ENCODE results near the gene CDH22.
A peak's percentile ranks its signal among the peaks of the same experiment; 100 is the strongest.

The CDH22 gene

DNA sequence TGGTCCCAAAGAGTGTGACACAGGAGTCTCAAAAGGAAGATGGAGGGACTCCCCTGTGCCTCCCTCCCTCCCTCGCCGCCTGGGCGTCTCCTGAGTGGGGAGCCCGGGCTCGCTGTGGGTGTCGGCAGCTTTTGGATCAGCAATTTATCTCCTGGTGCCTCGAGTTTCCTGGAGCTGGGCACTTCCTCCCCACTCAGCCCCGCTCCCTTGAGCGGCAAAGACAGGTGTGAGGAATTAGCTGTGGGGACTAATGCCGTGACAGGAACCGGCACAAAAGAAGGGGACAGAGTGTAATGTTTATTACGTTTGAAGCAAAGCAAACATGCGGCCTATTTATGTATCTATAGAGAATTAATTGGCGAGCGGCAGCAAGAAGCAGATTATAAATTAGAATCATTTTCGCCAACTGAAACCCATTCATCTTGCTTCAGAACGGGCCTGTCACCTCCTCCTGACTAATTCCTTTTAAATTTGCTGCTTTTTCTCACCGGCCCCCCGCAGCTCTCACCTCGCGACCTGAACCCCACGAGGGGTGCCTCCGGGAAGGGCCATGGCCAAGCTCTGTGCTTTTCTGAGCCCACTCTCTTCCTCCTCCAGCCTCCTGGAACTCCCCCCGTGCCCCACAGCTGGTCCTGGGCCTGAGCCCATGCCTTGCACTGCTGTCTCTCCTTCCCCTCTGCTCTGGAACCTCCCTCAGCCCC is 8.8 kb upstream of the CDH22 start:
- Histone ChIP-seq H3K9ac (ENCODE audit: low read depth, low read length) (no peak overlapping the region), H3K27me3 (ENCODE audit: control insufficient read depth, insufficient read depth, low read length) (peaks cover 42% of the 10 kb centered on the region), H3K4me1 (ENCODE audit: control insufficient read depth, insufficient read depth, low read length) (no peaks in the 10 kb centered on the region), H3K27ac (ENCODE audit: low read depth, low read length) (no peak overlapping the region), H3K9me3 (ENCODE audit: control insufficient read depth, insufficient read depth, low read length) (no peaks in the 10 kb centered on the region), H3K4me3 (ENCODE audit: low read depth, low read length) (no peak overlapping the region), H3K36me3 (ENCODE audit: control insufficient read depth, insufficient read depth, low read length) (no peaks in the 10 kb centered on the region)

DNA sequence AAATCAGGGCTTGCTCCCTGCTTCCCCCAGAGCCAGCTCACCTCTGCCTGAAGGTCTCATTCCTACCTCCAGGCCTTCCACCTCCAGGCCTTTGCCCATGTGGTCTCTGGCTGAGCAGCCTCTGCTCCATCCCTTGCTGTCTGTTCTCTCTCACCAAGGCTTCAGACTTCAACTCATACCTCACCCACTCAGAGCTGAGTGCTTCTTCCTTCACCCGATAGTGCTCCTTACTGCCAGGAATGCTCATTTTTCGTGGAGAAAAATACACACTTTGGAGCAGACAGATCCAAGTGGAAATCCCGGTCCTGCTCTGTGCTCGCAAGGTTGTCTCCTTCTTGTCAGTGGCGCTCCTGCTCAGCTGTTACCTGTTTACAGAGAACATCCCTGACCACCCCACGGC is 7.0 kb upstream of the CDH22 start:
- Histone ChIP-seq H3K4me1 (ENCODE audit: control insufficient read depth, insufficient read depth, low read length) (no peaks in the 10 kb centered on the region), H3K36me3 (ENCODE audit: control insufficient read depth, insufficient read depth, low read length) (no peaks in the 10 kb centered on the region), H3K9me3 (ENCODE audit: control insufficient read depth, insufficient read depth, low read length) (no peaks in the 10 kb centered on the region), H3K27ac (ENCODE audit: low read depth, low read length) (no peak overlapping the region), H3K4me3 (ENCODE audit: low read depth, low read length) (no peak overlapping the region), H3K9ac (ENCODE audit: low read depth, low read length) (no peak overlapping the region), H3K27me3 (ENCODE audit: control insufficient read depth, insufficient read depth, low read length) (peaks cover 60% of the 10 kb centered on the region)

DNA sequence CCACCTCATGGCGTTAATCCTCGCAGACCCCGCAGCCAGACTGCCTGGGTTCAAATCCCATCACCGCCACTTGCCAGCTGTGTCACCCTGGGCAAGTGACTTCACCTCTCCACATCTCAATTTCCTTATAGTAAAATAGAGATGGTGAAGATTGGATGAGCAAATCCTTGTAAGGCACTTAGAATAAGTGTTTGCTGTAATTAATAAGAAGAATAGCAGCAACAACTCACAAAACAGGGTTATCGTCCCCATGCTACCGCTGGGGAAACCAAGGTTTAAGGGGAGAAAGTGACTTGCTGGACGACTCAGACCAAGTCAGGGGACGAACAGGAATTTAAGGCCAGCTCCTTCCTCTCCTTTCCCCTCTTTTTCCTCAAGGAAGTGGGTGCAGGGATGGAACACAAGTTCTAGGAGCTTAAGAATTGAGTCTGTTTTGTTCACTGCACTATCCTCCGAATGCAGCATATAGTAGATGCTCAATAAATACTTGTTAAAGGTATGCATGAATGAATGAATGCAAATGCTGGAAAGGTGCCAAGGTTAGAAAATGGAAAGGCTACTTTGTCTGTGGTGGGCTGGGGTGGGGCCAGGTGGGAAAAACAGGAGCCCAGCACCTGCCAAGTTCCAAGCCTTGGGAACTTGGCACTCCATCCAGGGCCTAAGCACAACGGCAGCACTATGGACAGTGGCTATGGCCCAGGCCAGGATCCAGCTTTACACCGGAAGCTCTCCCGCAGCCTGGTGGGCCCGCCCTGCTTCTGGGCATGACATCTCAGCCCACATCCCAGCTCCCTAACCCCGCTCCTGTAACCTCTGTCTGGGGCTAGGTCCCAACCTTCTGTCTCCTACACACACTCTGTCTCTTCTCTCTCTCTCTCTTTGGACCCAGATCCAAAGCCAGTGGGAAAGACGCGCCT is 4.9 kb upstream of the CDH22 start:
- Histone ChIP-seq H3K27ac (ENCODE audit: low read depth, low read length) (no peak overlapping the region), H3K36me3 (ENCODE audit: control insufficient read depth, insufficient read depth, low read length) (no peaks in the 10 kb centered on the region), H3K4me3 (ENCODE audit: low read depth, low read length) (peak overlapping the region; percentile 69), H3K4me1 (ENCODE audit: control insufficient read depth, insufficient read depth, low read length) (no peaks in the 10 kb centered on the region), H3K9me3 (ENCODE audit: control insufficient read depth, insufficient read depth, low read length) (no peaks in the 10 kb centered on the region), H3K27me3 (ENCODE audit: control insufficient read depth, insufficient read depth, low read length) (peaks cover 81% of the 10 kb centered on the region), H3K9ac (ENCODE audit: low read depth, low read length) (no peak overlapping the region)

GRCh38 chr20:46312075-46312944 is 4.0 kb upstream of the CDH22 start:
- H3K27me3 ChIP-seq (ENCODE audit: control insufficient read depth, insufficient read depth, low read length), result peaks cover 89% of the 10 kb centered on the region

DNA sequence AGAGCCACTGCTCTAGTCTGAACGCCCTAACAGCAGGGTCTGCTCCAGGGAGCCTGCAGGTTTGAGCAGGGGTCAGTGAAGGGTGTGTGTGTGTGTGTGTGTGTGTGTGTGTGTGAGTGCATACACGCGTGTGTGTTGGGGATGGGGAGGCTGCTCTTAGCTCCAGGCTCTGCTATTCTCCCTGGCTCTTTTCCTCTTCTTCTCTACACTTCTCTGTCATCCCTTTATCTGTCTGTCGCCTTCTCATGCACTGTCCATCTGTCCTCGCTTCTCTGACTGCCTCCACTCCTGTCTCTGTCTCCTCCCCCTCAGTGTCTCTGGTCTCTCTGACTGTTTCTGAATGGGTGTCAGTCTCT is 3.4 kb upstream of the CDH22 start:
- Histone ChIP-seq H3K9me3 (ENCODE audit: control insufficient read depth, insufficient read depth, low read length) (no peaks in the 10 kb centered on the region), H3K36me3 (ENCODE audit: control insufficient read depth, insufficient read depth, low read length) (no peaks in the 10 kb centered on the region), H3K4me1 (ENCODE audit: control insufficient read depth, insufficient read depth, low read length) (no peaks in the 10 kb centered on the region), H3K27ac (ENCODE audit: low read depth, low read length) (no peak overlapping the region), H3K27me3 (ENCODE audit: control insufficient read depth, insufficient read depth, low read length) (peaks cover 91% of the 10 kb centered on the region), H3K9ac (ENCODE audit: low read depth, low read length) (no peak overlapping the region), H3K4me3 (ENCODE audit: low read depth, low read length) (peak overlapping the region; percentile 69)

More at GRCh38 chr20:46312075-46312944, 4.0 kb upstream of the CDH22 start:
- H3K4me1 ChIP-seq (ENCODE audit: control insufficient read depth, insufficient read depth, low read length), result no peaks in the 10 kb centered on the region
- H3K4me3 ChIP-seq (ENCODE audit: low read depth, low read length), result peak overlapping the region; percentile 69
- H3K36me3 ChIP-seq (ENCODE audit: control insufficient read depth, insufficient read depth, low read length), result no peaks in the 10 kb centered on the region
- no peaks in the 10 kb centered on the region for H3K9me3 ChIP-seq (ENCODE audit: control insufficient read depth, insufficient read depth, low read length)
- H3K9ac ChIP-seq (ENCODE audit: low read depth, low read length), result no peak overlapping the region
- no peak overlapping the region for H3K27ac ChIP-seq (ENCODE audit: low read depth, low read length)

- Histone ChIP-seq H3K36me3 (ENCODE audit: control insufficient read depth, insufficient read depth, low read length) (no peaks in the 10 kb centered on the region), H3K9me3 (ENCODE audit: control insufficient read depth, insufficient read depth, low read length) (no peaks in the 10 kb centered on the region)
These were observed 2.8 kb upstream of the CDH22 start for GRCh38 chr20:46311039-46311650.

DNA sequence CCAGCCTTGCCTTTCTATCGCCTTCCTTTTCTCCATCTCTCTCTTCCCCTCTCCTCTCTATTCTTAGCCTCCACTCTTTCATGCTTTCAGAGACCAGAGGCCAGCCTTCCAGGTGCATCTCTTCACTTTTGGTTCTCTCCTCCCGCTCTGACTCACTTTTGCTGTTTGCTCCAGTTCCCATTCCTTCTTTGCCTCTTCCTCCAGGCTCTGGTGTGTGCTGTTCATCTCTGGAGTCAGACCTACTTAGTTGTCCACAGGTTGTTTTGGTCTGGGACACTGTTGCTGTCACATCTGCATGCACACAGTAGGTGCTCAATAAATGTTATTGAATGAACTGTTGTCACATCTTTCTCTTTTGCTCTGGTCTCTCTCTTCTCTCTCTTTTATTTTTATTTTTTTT is 1.6 kb upstream of the CDH22 start:
- Histone ChIP-seq H3K4me3 (ENCODE audit: low read depth, low read length) (no peak overlapping the region), H3K36me3 (ENCODE audit: control insufficient read depth, insufficient read depth, low read length) (no peaks in the 10 kb centered on the region), H3K4me1 (ENCODE audit: control insufficient read depth, insufficient read depth, low read length) (no peaks in the 10 kb centered on the region), H3K27ac (ENCODE audit: low read depth, low read length) (no peak overlapping the region), H3K9ac (ENCODE audit: low read depth, low read length) (no peak overlapping the region), H3K27me3 (ENCODE audit: control insufficient read depth, insufficient read depth, low read length) (peaks cover 98% of the 10 kb centered on the region), H3K9me3 (ENCODE audit: control insufficient read depth, insufficient read depth, low read length) (no peaks in the 10 kb centered on the region)

More at GRCh38 chr20:46311039-46311650, 2.8 kb upstream of the CDH22 start:
- Histone ChIP-seq H3K4me1 (ENCODE audit: control insufficient read depth, insufficient read depth, low read length) (no peaks in the 10 kb centered on the region), H3K27me3 (ENCODE audit: control insufficient read depth, insufficient read depth, low read length) (peaks cover 97% of the 10 kb centered on the region), H3K27ac (ENCODE audit: low read depth, low read length) (no peak overlapping the region), H3K9ac (ENCODE audit: low read depth, low read length) (no peak overlapping the region), H3K4me3 (ENCODE audit: low read depth, low read length) (no peak overlapping the region)

GRCh38 chr20:46307999-46308257 is 370 bp downstream of the CDH22 start:
- Histone ChIP-seq H3K9me3 (ENCODE audit: control insufficient read depth, insufficient read depth, low read length) (no peaks in the 10 kb centered on the region), H3K27ac (ENCODE audit: low read depth, low read length) (no peak overlapping the region), H3K36me3 (ENCODE audit: control insufficient read depth, insufficient read depth, low read length) (no peaks in the 10 kb centered on the region), H3K4me3 (ENCODE audit: low read depth, low read length) (peak overlapping the region; percentile 67), H3K9ac (ENCODE audit: low read depth, low read length) (no peak overlapping the region), H3K4me1 (ENCODE audit: control insufficient read depth, insufficient read depth, low read length) (no peaks in the 10 kb centered on the region), H3K27me3 (ENCODE audit: control insufficient read depth, insufficient read depth, low read length) (peaks cover 82% of the 10 kb centered on the region)

- Histone ChIP-seq H3K9ac (ENCODE audit: low read depth, low read length) (no peak overlapping the region), H3K9me3 (ENCODE audit: control insufficient read depth, insufficient read depth, low read length) (no peaks in the 10 kb centered on the region), H3K27ac (ENCODE audit: low read depth, low read length) (no peak overlapping the region), H3K36me3 (ENCODE audit: control insufficient read depth, insufficient read depth, low read length) (no peaks in the 10 kb centered on the region), H3K4me1 (ENCODE audit: control insufficient read depth, insufficient read depth, low read length) (no peaks in the 10 kb centered on the region), H3K27me3 (ENCODE audit: control insufficient read depth, insufficient read depth, low read length) (peaks cover 77% of the 10 kb centered on the region), H3K4me3 (ENCODE audit: low read depth, low read length) (peak overlapping the region; percentile 67)
These were observed 929 bp downstream of the CDH22 start for GRCh38 chr20:46307139-46307998.

DNA sequence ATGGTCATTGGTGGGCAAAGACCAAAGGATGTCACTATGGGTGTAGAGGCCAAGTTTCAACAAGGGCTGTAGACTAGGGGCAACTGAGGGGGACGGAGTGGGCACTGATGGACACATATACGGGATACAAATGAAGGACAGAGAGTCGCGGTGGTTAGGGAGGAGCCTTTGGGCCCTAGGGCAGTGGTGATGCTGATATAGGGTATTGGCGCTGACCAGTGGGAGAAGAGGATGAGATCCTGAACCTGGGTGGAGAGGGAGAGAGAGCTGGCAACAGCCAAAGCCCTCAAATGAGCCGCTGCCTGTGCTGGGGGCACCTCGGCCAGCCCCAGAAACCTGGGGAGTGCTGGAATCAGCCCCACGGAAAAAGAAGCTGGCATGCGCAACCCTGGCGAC is 1.6 kb downstream of the CDH22 start:
- H3K9ac ChIP-seq (ENCODE audit: low read depth, low read length), result no peak overlapping the region
- H3K4me3 ChIP-seq (ENCODE audit: low read depth, low read length), result no peak overlapping the region
- H3K27ac ChIP-seq (ENCODE audit: low read depth, low read length), result no peak overlapping the region
- H3K27me3 ChIP-seq (ENCODE audit: control insufficient read depth, insufficient read depth, low read length), result peaks cover 70% of the 10 kb centered on the region
- H3K4me1 ChIP-seq (ENCODE audit: control insufficient read depth, insufficient read depth, low read length), result no peaks in the 10 kb centered on the region
- H3K36me3 ChIP-seq (ENCODE audit: control insufficient read depth, insufficient read depth, low read length), result no peaks in the 10 kb centered on the region
- no peaks in the 10 kb centered on the region for H3K9me3 ChIP-seq (ENCODE audit: control insufficient read depth, insufficient read depth, low read length)
